Measurements from ENCODE around the gene RAB8B. TPM values are rescaled to one million over a fixed set of nuclear protein-coding genes. Genes with fewer than 3 reads are reported as not detected.

Gene RAB8B
- total RNA-seq, 4 donors from 2014 or later: 24.9 to 93.8 (median 56.0) TPM

GRCh38 chr15:63156755-63157117 lies 32.7 kb upstream of the RAB8B start:
- TF ChIP-seq CTCF (IDR thresholded peaks at IDR 0.05; ENCODE audit: low read depth): no peak

GRCh38 chr15:63157118-63157843 lies 32.1 kb upstream of the RAB8B start, which contains the start of gene RPS27L:
Gene RPS27L (minus strand): TSS chr15:63157477. CDS start chr15:63157405, 72 bp downstream.
- TF ChIP-seq CTCF (IDR thresholded peaks at IDR 0.05; ENCODE audit: low read depth): no peak

GRCh38 chr15:63157891-63158431 lies 31.4 kb upstream of the RAB8B start:
- no peak for TF ChIP-seq CTCF (IDR thresholded peaks at IDR 0.05; ENCODE audit: low read depth)

GRCh38 chr15:63160638-63161037 lies 28.8 kb upstream of the RAB8B start:
- no peak for TF ChIP-seq CTCF (IDR thresholded peaks at IDR 0.05; ENCODE audit: low read depth)

GRCh38 chr15:63163217-63163616 lies 26.2 kb upstream of the RAB8B start:
- no peak for TF ChIP-seq CTCF (IDR thresholded peaks at IDR 0.05; ENCODE audit: low read depth)

GRCh38 chr15:63165166-63165859 lies 24.1 kb upstream of the RAB8B start:
- no peak for TF ChIP-seq CTCF (IDR thresholded peaks at IDR 0.05; ENCODE audit: low read depth)

- TF ChIP-seq CTCF (IDR thresholded peaks at IDR 0.05; ENCODE audit: low read depth): no peak
Measured at GRCh38 chr15:63166219-63166618, 23.2 kb upstream of the RAB8B start.

All from subcutaneous adipose tissue (tissue), 4 donors.